OCI-LY1 (cell line): ENCODE results near the gene DIAPH1.
"Not testable (repeated sequence)": the region's sequence is repeated elsewhere in the genome, so short reads cannot be mapped to it uniquely, and the experiment has no call there.

Experiments
- CTCF ChIP-seq: fragments of 200-600 bp; sonication (generic), shearing (Covaris generic); IDR thresholded peaks from 2 replicates; pipeline ENCODE4 v1.5.1; 2017; ENCODE audit warnings: mild to moderate bottlenecking, antibody characterized with exemption, low read length, moderate library complexity, mixed read lengths
- EZH2 ChIP-seq: fragments of 200-600 bp; sonication (generic), shearing (Covaris generic); IDR thresholded peaks from 2 replicates; pipeline ENCODE4 v1.8.0; 2017; ENCODE audit warnings: borderline replicate concordance, mixed run types, mild to moderate bottlenecking, antibody characterized with exemption, low read length, moderate library complexity, mixed read lengths

GRCh38 chr5:141609921-141610320, 8.9 kb downstream of the DIAPH1 start:
- TF ChIP-seq EZH2, CTCF: not testable (repeated sequence)
